HepG2 (cell line): ENCODE measurements around the gene COMMD9. TPM values are rescaled to one million over a fixed set of nuclear protein-coding genes. Genes with fewer than 3 reads are reported as not detected.

Experiments
- ATAC-seq: fragments of 200-7000 bp; cut with Tn5 transposase; 3 replicates; pipeline ENCODE4 v1.9.1; 2020; ENCODE audit warnings: mild to moderate bottlenecking, moderate library complexity
- BruUV-seq: library from RNA; stranded (reverse); fragments of 400-500 nt; replicated peaks from 2 replicates; lab custom pipeline; 2021; lab: Mats Ljungman, UMichigan
- CTCF ChIA-PET: fragments of 300-600 bp; formaldehyde crosslinking; extraction: SDS; loops from one replicate; lab custom pipeline; 2021; ENCODE audit warnings: low total read pairs, inconsistent platforms, low intra/inter-chr PET ratio; lab: Yijun Ruan, JAX
- POLR2A ChIA-PET: fragments of 350-600 bp; sonication (Branson Sonifier 250); formaldehyde crosslinking; loops from one replicate; lab custom pipeline; 2020; ENCODE audit warnings: antibody characterized with exemption, inconsistent platforms; lab: Yijun Ruan, JAX
- DNase-seq: peaks from one replicate; pipeline ENCODE4 v3.0.0-alpha.2; 2015; ENCODE audit warnings: low spot score
- FAIRE-seq: peaks from 3 replicates; lab custom pipeline; 2011; peaks lifted over from hg19 to GRCh38; lab: Jason Lieb, UNC
- H2AFZ ChIP-seq: one replicate; pipeline ENCODE4 v1.6.1; 2011; ENCODE audit warnings: low read length, inconsistent platforms
- H3K27ac ChIP-seq: fragments of 300-600 bp; 3 replicates; pipeline ENCODE4 v1.8.0; 2011; ENCODE audit warnings: mixed run types, mild to moderate bottlenecking, mixed read lengths, low read length, inconsistent platforms; ENCODE audit not compliant: insufficient read depth; ENCODE audit errors: extremely low read length
- H3K27me3 ChIP-seq, 2 experiments: fragments of 200-600 bp in 1 of 2; 2 replicates in 1 of 2; 3 replicates in 1 of 2; pipeline versions ENCODE4 v1.6.0 to v1.8.0; 2011; ENCODE audit warnings: low read length in 2 of 2, mild to moderate bottlenecking in 2 of 2, moderate library complexity in 2 of 2, inconsistent platforms in 1 of 2; ENCODE audit not compliant: insufficient read depth in 2 of 2, control insufficient read depth in 1 of 2
- H3K36me3 ChIP-seq, 2 experiments: fragments of 200-600 bp in 1 of 2; replicated peaks in 1 of 2; 2 replicates in 1 of 2; 3 replicates in 1 of 2; pipeline versions ENCODE4 v1.5.1 to v1.8.0; 2011; ENCODE audit warnings: low read length in 2 of 2, inconsistent platforms in 1 of 2; ENCODE audit not compliant: insufficient read depth in 2 of 2, control insufficient read depth in 1 of 2
- H3K4me1 ChIP-seq: 2 replicates; pipeline ENCODE4 v1.5.1; 2012; ENCODE audit warnings: low read length, inconsistent platforms; ENCODE audit not compliant: insufficient read depth
- H3K4me2 ChIP-seq: 2 replicates; pipeline ENCODE4 v1.6.0; 2011; ENCODE audit warnings: low read depth, low read length, inconsistent platforms
- H3K4me3 ChIP-seq, 3 experiments: fragments of 200-600 bp in 1 of 3; sonication (generic), shearing (Covaris generic) in 1 of 3; replicated peaks in 1 of 3; 2 replicates each; pipeline ENCODE4 v1.5.1; 2011 to 2016; ENCODE audit warnings: low read length in 3 of 3, inconsistent platforms in 2 of 3, low read depth in 2 of 3, mild to moderate bottlenecking in 2 of 3, control low read depth in 1 of 3, mixed read lengths in 1 of 3; ENCODE audit not compliant: insufficient read depth in 1 of 3
- H3K79me2 ChIP-seq: one replicate; pipeline ENCODE4 v1.6.1; 2011; ENCODE audit warnings: low read length, inconsistent platforms; ENCODE audit not compliant: insufficient read depth
- H3K9ac ChIP-seq: 2 replicates; pipeline ENCODE4 v1.6.0; 2011; ENCODE audit warnings: mild to moderate bottlenecking, low read depth, low read length, inconsistent platforms; ENCODE audit not compliant: insufficient read depth
- H3K9me3 ChIP-seq: 2 replicates; pipeline ENCODE4 v1.5.1; 2012; ENCODE audit warnings: mild to moderate bottlenecking, low read length
- H4K20me1 ChIP-seq: 2 replicates; pipeline ENCODE4 v1.6.0; 2011; ENCODE audit warnings: inconsistent platforms, mild to moderate bottlenecking, low read length, moderate library complexity; ENCODE audit not compliant: insufficient read depth
- CBX2 ChIP-seq, 2 experiments: fragments of 200-600 bp in 1 of 2; sonication (generic); formaldehyde crosslinking in 1 of 2; IDR thresholded peaks; 2 replicates each; pipeline versions ENCODE4 v1.7.0 to v1.8.1; 2018 to 2022; ENCODE audit warnings: low read depth in 2 of 2, low read length in 1 of 2, mild to moderate bottlenecking in 1 of 2, missing genetic modification reagents in 1 of 2
- CHD2 ChIP-seq: IDR thresholded peaks from 2 replicates; pipeline ENCODE4 v1.6.1; 2011; ENCODE audit warnings: low read depth, low read length, improper control_type of control experiment
- DR1 ChIP-seq: sonication (generic); formaldehyde crosslinking; IDR thresholded peaks from 2 replicates; pipeline ENCODE4 v1.8.0; 2021; ENCODE audit warnings: mild to moderate bottlenecking, missing genetic modification reagents, inconsistent platforms
- ETV5 ChIP-seq: IDR thresholded peaks from 2 replicates; pipeline ENCODE4 v1.6.1; 2018; ENCODE audit warnings: missing biosample characterization, missing genetic modification reagents, inconsistent platforms, borderline replicate concordance
- GFI1 ChIP-seq: sonication (generic); formaldehyde crosslinking; IDR thresholded peaks from 2 replicates; pipeline ENCODE4 v1.5.0; 2020; ENCODE audit warnings: missing genetic modification reagents, mild to moderate bottlenecking, borderline replicate concordance
- ISX ChIP-seq: sonication (generic); formaldehyde crosslinking; conservative IDR thresholded peaks from 2 replicates; pipeline ENCODE4 v1.5.0; 2020; ENCODE audit warnings: missing genetic modification reagents
- PAF1 ChIP-seq: IDR thresholded peaks from 2 replicates; pipeline ENCODE4 v1.6.1; 2016; ENCODE audit warnings: missing genetic modification reagents, missing compliant biosample characterization
- RELA ChIP-seq: sonication (generic); formaldehyde crosslinking; IDR thresholded peaks from 2 replicates; pipeline ENCODE4 v1.4.0; 2020; ENCODE audit warnings: missing genetic modification reagents
- RFX1 ChIP-seq: fragments of 450-650 bp; IDR thresholded peaks from 2 replicates; pipeline ENCODE4 v1.6.1; 2017
- TEAD2 ChIP-seq: sonication (generic); formaldehyde crosslinking; IDR thresholded peaks from 2 replicates; pipeline ENCODE4 v1.9.0; 2021; ENCODE audit warnings: missing genetic modification reagents
- TFE3 ChIP-seq: IDR thresholded peaks from 2 replicates; pipeline ENCODE4 v1.6.1; 2016
- TP53 ChIP-seq: sonication (generic); formaldehyde crosslinking; conservative IDR thresholded peaks from 2 replicates; pipeline ENCODE4 v1.4.0; 2020; ENCODE audit warnings: missing genetic modification reagents
- ZNF24 ChIP-seq: fragments of 450-650 bp; IDR thresholded peaks from 2 replicates; pipeline ENCODE4 v1.6.1; 2017; ENCODE audit warnings: antibody characterized with exemption, mild to moderate bottlenecking
- ZNF501 ChIP-seq: sonication (generic); formaldehyde crosslinking; IDR thresholded peaks from 2 replicates; pipeline ENCODE4 v1.5.1; 2020; ENCODE audit warnings: mild to moderate bottlenecking, moderate library complexity, missing genetic modification reagents
- ZNF674 ChIP-seq: sonication (generic); formaldehyde crosslinking; IDR thresholded peaks from 2 replicates; pipeline ENCODE4 v1.5.0; 2020; ENCODE audit warnings: low read depth, mild to moderate bottlenecking, missing genetic modification reagents
- ZNF816 ChIP-seq: sonication (generic); formaldehyde crosslinking; IDR thresholded peaks from 2 replicates; pipeline ENCODE4 v1.8.0; 2022; ENCODE audit warnings: missing genetic modification reagents, mild to moderate bottlenecking, borderline replicate concordance
- ZNF83 ChIP-seq: sonication (generic); formaldehyde crosslinking; IDR thresholded peaks from 2 replicates; pipeline ENCODE4 v1.4.0; 2020; ENCODE audit warnings: missing genetic modification reagents, mild to moderate bottlenecking, borderline replicate concordance
- WGBS: methylation state at CpG from one replicate; pipeline ENCODE4 v1.1.6; 2017; ENCODE audit warnings: low lambda C conversion rate; 5-methylcytosine and 5-hydroxymethylcytosine counted together
- in situ Hi-C: cut with HindIII; loops from 2 replicates; pipeline ENCODE4 v1.10.0; 2017; ENCODE audit warnings: low pct_unique_long_range_greater_than_20kb; ENCODE audit not compliant: extremely low pct_ligation_motif_present
- intact Hi-C: fragments of 100-400 bp; cut with micrococcal nuclease; formaldehyde crosslinking; loops from one replicate; pipeline ENCODE4 v1.10.0; 2022; ENCODE audit not compliant: unreplicated experiment
- polyA plus RNA-seq, 8 experiments: library from polyadenylated mRNA; depleted of rRNA in 3 of 8; stranded (reverse) in 7 of 8; unstranded in 1 of 8; fragments of >200 nt; fragmentation: Illumina TruSeq in 4 of 8; extraction: Trizol in 4 of 8; gene quantifications; 2 replicates each; pipeline versions ENCODE4 v1.2.1 to v1.2.3, GENCODE V29; 2011 to 2016; ENCODE audit warnings: low read depth in 4 of 8, missing spikeins in 1 of 8, mixed read lengths in 1 of 8; ENCODE audit not compliant: insufficient read depth in 1 of 8
- total RNA-seq, 5 experiments: library from RNA; depleted of rRNA; stranded (reverse); fragments of >200 nt; fragmentation: Illumina TruSeq; extraction: Trizol; gene quantifications; 2 replicates each; pipeline ENCODE4 v1.2.3, GENCODE V29; 2016; ENCODE audit warnings: low read depth in 1 of 5
- TF ChIP-seq, protein P1 (sequence below): sonication (generic); formaldehyde crosslinking; IDR thresholded peaks from 2 replicates; pipeline ENCODE4 v1.8.0; 2022; ENCODE audit warnings: mild to moderate bottlenecking, missing genetic modification reagents; ENCODE audit not compliant: insufficient replicate concordance

The COMMD9 gene
- total and polyA plus RNA-seq, 2 of the 13 experiments (the other 11 are each of a cell fraction or from before 2014, with no cell fraction given): 47.3 to 76.7 TPM

GRCh38 chr11:36309779-36310178, 20.6 kb upstream of the COMMD9 start:
- Histone ChIP-seq H3K9me3 (no peaks in the 10 kb centered on the region), H3K27ac (no peak overlapping the region), H4K20me1 (no peaks in the 10 kb centered on the region), H3K79me2 (no peaks in the 10 kb centered on the region), H3K4me2 (no peak overlapping the region), H2AFZ (no peak overlapping the region), H3K9ac (no peak overlapping the region), H3K36me3 (no peaks in the 10 kb centered on the region), H3K4me3 (no peak overlapping the region), H3K4me1 (no peaks in the 10 kb centered on the region), H3K27me3 (no peaks in the 10 kb centered on the region)
- DNase-seq (no peak), ATAC-seq (no peak), FAIRE-seq (peak; percentile 15)
- POLR2A ChIA-PET: no interaction called here
- no TSS peak for BruUV-seq
- intact Hi-C loops (no loop called here), in situ Hi-C loops (loop anchor here (10.0 kb wide), 1 partner anchor 165 kb away; no protein-coding TSS in a partner anchor)
- CTCF ChIA-PET: no interaction called here
- TF ChIP-seq GFI1 (CRISPR knock-in tag) (no peak), DR1 (CRISPR knock-in tag) (no peak), TEAD2 (no peak), TFE3 (no peak), CBX2 (IDR thresholded peaks at IDR 0.05; ENCODE audit: low read depth, low read length) (no peak), CBX2 (CRISPR knock-in tag; IDR thresholded peaks at IDR 0.05; ENCODE audit: low read depth) (no peak), PAF1 (CRISPR knock-in tag) (no peak)
- WGBS: 6% methylated on average over 4 of the region's 4 CpGs

GRCh38 chr11:36308577-36308976, 19.4 kb upstream of the COMMD9 start:
- H3K9me3 ChIP-seq: no peaks in the 10 kb centered on the region
- H3K9ac ChIP-seq: no peak overlapping the region
- no peaks in the 10 kb centered on the region for H3K79me2 ChIP-seq
- in situ Hi-C loops (loop anchor here (10.0 kb wide), 1 partner anchor 166 kb away; no protein-coding TSS in a partner anchor), intact Hi-C loops (no loop called here)
- no TSS peak for BruUV-seq
- POLR2A ChIA-PET: no interaction called here
- no peak overlapping the region for H3K4me3 ChIP-seq
- no peak overlapping the region for H2AFZ ChIP-seq
- ATAC-seq (no peak), FAIRE-seq (no peak), DNase-seq (no peak)
- no peak for TF ChIP-seq ZNF674
- no peak for TF ChIP-seq ZNF816
- TF ChIP-seq ETV5: no peak
- TF ChIP-seq, protein P1, sequence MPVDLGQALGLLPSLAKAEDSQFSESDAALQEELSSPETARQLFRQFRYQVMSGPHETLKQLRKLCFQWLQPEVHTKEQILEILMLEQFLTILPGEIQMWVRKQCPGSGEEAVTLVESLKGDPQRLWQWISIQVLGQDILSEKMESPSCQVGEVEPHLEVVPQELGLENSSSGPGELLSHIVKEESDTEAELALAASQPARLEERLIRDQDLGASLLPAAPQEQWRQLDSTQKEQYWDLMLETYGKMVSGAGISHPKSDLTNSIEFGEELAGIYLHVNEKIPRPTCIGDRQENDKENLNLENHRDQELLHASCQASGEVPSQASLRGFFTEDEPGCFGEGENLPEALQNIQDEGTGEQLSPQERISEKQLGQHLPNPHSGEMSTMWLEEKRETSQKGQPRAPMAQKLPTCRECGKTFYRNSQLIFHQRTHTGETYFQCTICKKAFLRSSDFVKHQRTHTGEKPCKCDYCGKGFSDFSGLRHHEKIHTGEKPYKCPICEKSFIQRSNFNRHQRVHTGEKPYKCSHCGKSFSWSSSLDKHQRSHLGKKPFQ (CRISPR knock-in tag): no peak
- no peak for TF ChIP-seq TP53 (CRISPR knock-in tag)
- TF ChIP-seq RELA (CRISPR knock-in tag): no peak
- no peak for TF ChIP-seq ISX (CRISPR knock-in tag)
- TF ChIP-seq CHD2: no peak
- TF ChIP-seq RFX1: no peak
- TF ChIP-seq ZNF24: no peak
- TF ChIP-seq ZNF83 (CRISPR knock-in tag): no peak
- TF ChIP-seq ZNF501: no peak
- WGBS: 0% methylated on average over 1 of the region's 1 CpG
- H3K27me3 ChIP-seq: no peaks in the 10 kb centered on the region
- H3K4me2 ChIP-seq: no peak overlapping the region
- H3K27ac ChIP-seq: no peak overlapping the region
- no peaks in the 10 kb centered on the region for H3K4me1 ChIP-seq
- CTCF ChIA-PET: no interaction called here
- H4K20me1 ChIP-seq: no peaks in the 10 kb centered on the region
- H3K36me3 ChIP-seq: no peaks in the 10 kb centered on the region
